ENCODE measurements around the gene RAMP3.

Gene RAMP3

DNA sequence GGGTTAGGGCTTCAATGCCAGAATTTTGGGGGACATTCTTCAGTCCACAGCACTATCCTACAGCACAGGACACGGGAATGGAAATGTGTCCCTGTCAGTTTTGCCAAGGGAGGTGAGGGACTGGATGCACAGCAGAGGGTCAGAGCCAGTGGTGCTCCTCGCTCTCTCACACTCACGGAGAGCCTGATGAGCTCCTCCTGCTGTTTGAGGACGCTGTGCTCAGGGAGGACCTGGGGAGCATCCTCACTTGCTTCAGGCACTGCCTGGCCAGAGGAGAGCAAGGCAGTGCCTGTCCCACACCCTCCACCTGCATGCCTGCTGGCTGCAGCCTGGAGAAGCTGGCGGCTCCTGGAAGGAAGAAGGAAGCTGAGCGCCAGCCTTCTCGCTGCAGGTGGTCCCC, 58.6 kb downstream of the RAMP3 start:
- no peak for TF ChIP-seq CTCF (IDR thresholded peaks at IDR 0.05; ENCODE audit: insufficient read depth, low read length, missing control alignments)
- no peak for DNase-seq (ENCODE audit: low read depth, low spot score)
- CTCF ChIA-PET = interaction anchor here (1.4 to 1.6 kb wide), 2 partner anchors 11 to 43 kb away, joined by 4 to 6 read pairs; no protein-coding TSS in a partner anchor
- no peak overlapping the region for H3K4me3 ChIP-seq (ENCODE audit: low read depth, low read length)
- POLR2A ChIA-PET = no interaction called here

DNA sequence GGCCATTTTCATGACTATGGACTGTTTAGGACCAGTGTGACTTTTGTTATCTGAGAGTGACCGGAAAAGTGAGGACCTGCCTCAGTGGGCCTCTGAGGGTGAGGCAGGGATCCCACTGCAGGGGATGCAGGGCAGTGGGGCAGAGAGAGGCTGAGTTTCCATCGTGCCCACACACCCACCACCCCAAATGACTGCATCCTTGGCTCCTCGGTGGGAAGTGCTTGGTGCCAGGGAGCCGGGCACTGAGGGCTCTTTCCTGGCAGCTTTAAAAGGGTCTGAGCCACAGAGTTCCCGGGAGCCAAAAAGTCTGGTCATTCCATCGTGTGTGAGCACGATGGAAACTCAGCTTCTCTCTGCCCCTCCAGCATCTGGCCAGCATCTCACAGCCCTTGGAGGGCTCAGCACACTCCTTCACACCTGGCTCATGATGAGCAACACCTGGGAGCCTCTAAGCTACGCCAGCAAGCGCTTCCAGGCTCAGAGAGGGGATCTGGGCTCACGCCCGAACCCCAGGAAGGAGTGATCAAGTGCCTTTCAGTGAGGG, 59.1 kb downstream of the RAMP3 start:
- DNase-seq (ENCODE audit: low read depth, low spot score) = no peak
- CTCF ChIA-PET = interaction anchor here (0.6 to 1.6 kb wide), 4 partner anchors 11 to 193 kb away, joined by 3 to 6 read pairs (median 4); no protein-coding TSS in a partner anchor
- TF ChIP-seq CTCF (IDR thresholded peaks at IDR 0.05; ENCODE audit: insufficient read depth, low read length, missing control alignments) = no peak
- no peak overlapping the region for H3K4me3 ChIP-seq (ENCODE audit: low read depth, low read length)
- POLR2A ChIA-PET = no interaction called here

- DNase-seq (ENCODE audit: low read depth, low spot score) = no peak
- ChIA-PET POLR2A (no interaction called here), CTCF (interaction anchor here (0.6 to 1.6 kb wide), 5 partner anchors 10 to 194 kb away, joined by 3 to 6 read pairs (median 3); no protein-coding TSS in a partner anchor)
- no peak for TF ChIP-seq CTCF (IDR thresholded peaks at IDR 0.05; ENCODE audit: insufficient read depth, low read length, missing control alignments)
- no peak overlapping the region for H3K4me3 ChIP-seq (ENCODE audit: low read depth, low read length)
These were observed 59.8 kb downstream of the RAMP3 start for GRCh38 chr7:45217358-45217757.

DNA sequence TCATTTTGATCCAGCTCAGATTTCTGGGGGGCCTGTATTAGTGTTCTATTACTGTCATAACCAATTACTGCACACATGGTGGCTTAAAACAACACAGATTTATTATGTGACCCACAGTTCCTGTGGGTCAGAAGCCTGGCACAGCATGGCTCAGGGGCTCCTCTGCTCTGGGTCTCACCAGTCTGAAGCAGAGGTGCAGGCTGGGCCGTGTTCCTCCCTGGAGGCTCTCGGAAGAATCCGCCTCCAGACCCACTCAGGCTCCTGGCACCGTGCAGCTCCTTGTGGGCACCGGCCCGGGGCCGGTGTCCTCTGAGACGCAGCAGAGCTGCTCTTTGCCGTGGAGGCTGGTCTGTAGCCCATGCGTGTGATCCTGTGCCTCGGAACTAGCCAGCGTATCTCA, 61.5 kb downstream of the RAMP3 start:
- no peak for DNase-seq (ENCODE audit: low read depth, low spot score)
- no peak overlapping the region for H3K4me3 ChIP-seq (ENCODE audit: low read depth, low read length)
- CTCF ChIA-PET = no interaction called here
- TF ChIP-seq CTCF (IDR thresholded peaks at IDR 0.05; ENCODE audit: insufficient read depth, low read length, missing control alignments) = no peak
- POLR2A ChIA-PET = no interaction called here

DNA sequence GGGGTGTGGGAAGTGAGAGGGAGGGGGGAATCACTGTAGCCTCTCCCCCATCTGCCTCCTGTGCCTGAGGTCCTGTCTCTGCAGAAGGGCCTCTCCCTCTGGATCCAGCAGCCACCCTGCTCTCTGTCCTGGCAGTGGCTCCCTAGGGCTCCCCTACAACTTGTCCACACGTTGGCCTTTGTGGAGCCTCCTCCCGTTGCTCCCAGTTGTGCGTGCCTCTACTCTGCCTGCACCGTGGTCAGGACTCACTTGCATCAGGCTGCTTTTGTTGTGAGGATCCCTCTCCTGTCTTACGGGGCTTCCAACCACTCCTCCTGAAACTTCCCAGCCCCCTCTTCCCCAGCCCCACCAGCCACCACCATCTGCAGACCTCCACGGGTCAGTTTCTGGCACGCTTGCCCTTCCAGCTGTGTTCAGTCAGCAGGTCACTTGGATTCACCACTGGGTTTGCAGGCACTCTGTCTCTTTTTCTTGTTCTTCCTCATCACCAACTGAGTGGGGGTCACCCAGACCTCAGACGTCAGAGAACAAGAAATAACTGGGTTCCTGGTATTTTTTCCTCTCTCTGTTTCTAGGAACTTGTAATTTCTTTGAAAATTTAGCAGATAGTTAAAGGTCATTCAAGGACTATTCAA, 62.3 kb downstream of the RAMP3 start:
- POLR2A ChIA-PET = no interaction called here
- no peak for TF ChIP-seq CTCF (IDR thresholded peaks at IDR 0.05; ENCODE audit: insufficient read depth, low read length, missing control alignments)
- no peak overlapping the region for H3K4me3 ChIP-seq (ENCODE audit: low read depth, low read length)
- DNase-seq (ENCODE audit: low read depth, low spot score) = no peak
- CTCF ChIA-PET = no interaction called here

DNA sequence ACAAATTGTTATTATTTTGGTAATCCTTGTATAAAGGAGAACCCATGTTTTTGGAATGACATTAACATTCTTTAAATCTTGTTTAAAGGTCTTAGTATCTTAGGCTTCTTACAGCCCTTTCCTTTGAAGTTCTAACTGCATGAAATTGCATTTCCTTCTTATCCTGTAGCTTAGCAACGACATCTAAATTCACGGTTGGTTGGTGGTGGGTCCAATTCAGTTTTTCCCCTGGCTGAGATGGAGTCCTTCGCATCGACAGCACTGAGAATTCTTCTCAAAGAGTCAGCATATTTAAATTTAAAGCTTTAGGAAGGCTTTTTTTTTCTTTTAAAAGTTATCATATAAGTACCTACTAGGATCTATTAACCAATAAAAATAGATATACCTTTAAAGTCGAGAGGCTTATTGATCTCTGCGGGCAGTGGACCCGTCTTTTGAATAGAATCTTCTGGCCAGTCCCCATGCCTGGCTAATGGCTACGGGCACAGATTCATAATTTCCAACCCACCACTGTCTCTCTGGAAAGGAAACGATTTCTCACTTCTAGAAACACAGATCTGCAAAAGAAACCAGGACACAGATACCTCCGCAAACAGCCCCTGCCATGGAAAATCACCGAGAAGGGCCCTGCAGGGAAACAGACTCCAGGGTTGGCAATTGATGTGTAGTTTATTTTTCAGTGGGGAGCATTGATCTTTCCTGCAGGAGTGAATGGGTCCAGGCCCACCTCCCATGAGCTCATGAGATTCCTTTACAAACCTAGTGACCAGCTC, 63.4 kb downstream of the RAMP3 start:
- no peak for DNase-seq (ENCODE audit: low read depth, low spot score)
- H3K4me3 ChIP-seq (ENCODE audit: low read depth, low read length) = no peak overlapping the region
- no peak for TF ChIP-seq CTCF (IDR thresholded peaks at IDR 0.05; ENCODE audit: insufficient read depth, low read length, missing control alignments)
- CTCF ChIA-PET = no interaction called here
- POLR2A ChIA-PET = no interaction called here
